Measurements from ENCODE around the gene IGFALS.

The IGFALS gene

GRCh38 chr16:1787322-1788094, 6.0 kb downstream of the IGFALS start:
- no peak for ATAC-seq
- TF ChIP-seq ZFP30 (CRISPR knock-in tag; IDR thresholded peaks at IDR 0.05), result no peak
- no peak for TF ChIP-seq ESRRG (CRISPR knock-in tag; IDR thresholded peaks at IDR 0.05)
- TF ChIP-seq SNAI2 (CRISPR knock-in tag; IDR thresholded peaks at IDR 0.05), result no peak
- no peak for TF ChIP-seq BACH2 (CRISPR knock-in tag; IDR thresholded peaks at IDR 0.05; ENCODE audit: borderline replicate concordance)
- TF ChIP-seq TOX (CRISPR knock-in tag; IDR thresholded peaks at IDR 0.05; ENCODE audit: borderline replicate concordance), result no peak
- no peak for TF ChIP-seq ZNF70 (CRISPR knock-in tag; IDR thresholded peaks at IDR 0.05)
- TF ChIP-seq RARB (CRISPR knock-in tag; IDR thresholded peaks at IDR 0.05), result no peak
- TF ChIP-seq ZNF565 (CRISPR knock-in tag; conservative IDR thresholded peaks at IDR 0.05; ENCODE audit: low read depth), result no peak
- no peak for TF ChIP-seq ISL1 (CRISPR knock-in tag; IDR thresholded peaks at IDR 0.05)
- TF ChIP-seq GLIS3 (CRISPR knock-in tag; IDR thresholded peaks at IDR 0.05), result no peak
- no peak for TF ChIP-seq PPARA (CRISPR knock-in tag; IDR thresholded peaks at IDR 0.05; ENCODE audit: borderline replicate concordance)
- no peak for TF ChIP-seq CSRNP3 (CRISPR knock-in tag; IDR thresholded peaks at IDR 0.05)
- no peak for TF ChIP-seq POU6F1 (CRISPR knock-in tag; IDR thresholded peaks at IDR 0.05; ENCODE audit: borderline replicate concordance, low read depth)

GRCh38 chr16:1787056-1787321, 6.5 kb downstream of the IGFALS start:
- TF ChIP-seq ZNF8 (CRISPR knock-in tag; IDR thresholded peaks at IDR 0.05) (no peak), ARNTL (CRISPR knock-in tag; IDR thresholded peaks at IDR 0.05; ENCODE audit: borderline replicate concordance, low read depth) (no peak), ZFP30 (CRISPR knock-in tag; IDR thresholded peaks at IDR 0.05) (no peak), ESRRG (CRISPR knock-in tag; IDR thresholded peaks at IDR 0.05) (no peak), PPARA (CRISPR knock-in tag; IDR thresholded peaks at IDR 0.05; ENCODE audit: borderline replicate concordance) (no peak), PATZ1 (CRISPR knock-in tag; IDR thresholded peaks at IDR 0.05; ENCODE audit: borderline replicate concordance) (no peak), TOX (CRISPR knock-in tag; IDR thresholded peaks at IDR 0.05; ENCODE audit: borderline replicate concordance) (no peak)
- ATAC-seq, result no peak

- TF ChIP-seq ISL1 (CRISPR knock-in tag; IDR thresholded peaks at IDR 0.05), result no peak
- no peak for TF ChIP-seq ZNF8 (CRISPR knock-in tag; IDR thresholded peaks at IDR 0.05)
- ATAC-seq, result no peak
These were observed 7.1 kb downstream of the IGFALS start for GRCh38 chr16:1786242-1787055.

GRCh38 chr16:1785846-1786170, 7.7 kb downstream of the IGFALS start:
- ATAC-seq, result no peak
- TF ChIP-seq GLIS3 (CRISPR knock-in tag; IDR thresholded peaks at IDR 0.05) (no peak), CSDC2 (CRISPR knock-in tag; IDR thresholded peaks at IDR 0.05) (no peak), ZC3H10 (CRISPR knock-in tag; IDR thresholded peaks at IDR 0.05) (no peak), PATZ1 (CRISPR knock-in tag; IDR thresholded peaks at IDR 0.05; ENCODE audit: borderline replicate concordance) (no peak), PPARA (CRISPR knock-in tag; IDR thresholded peaks at IDR 0.05; ENCODE audit: borderline replicate concordance) (no peak), BACH2 (CRISPR knock-in tag; IDR thresholded peaks at IDR 0.05; ENCODE audit: borderline replicate concordance) (no peak), TSHZ2 (CRISPR knock-in tag; IDR thresholded peaks at IDR 0.05) (no peak), ARNTL (CRISPR knock-in tag; IDR thresholded peaks at IDR 0.05; ENCODE audit: borderline replicate concordance, low read depth) (no peak), CREB5 (CRISPR knock-in tag; IDR thresholded peaks at IDR 0.05; ENCODE audit: low read depth) (no peak), RARB (CRISPR knock-in tag; IDR thresholded peaks at IDR 0.05) (no peak), CSRNP3 (CRISPR knock-in tag; IDR thresholded peaks at IDR 0.05) (no peak), SNAI2 (CRISPR knock-in tag; IDR thresholded peaks at IDR 0.05) (no peak), ESRRG (CRISPR knock-in tag; IDR thresholded peaks at IDR 0.05) (no peak), ZNF565 (CRISPR knock-in tag; conservative IDR thresholded peaks at IDR 0.05; ENCODE audit: low read depth) (no peak), ZFP3 (CRISPR knock-in tag; IDR thresholded peaks at IDR 0.05) (no peak)
